ENCODE data around the gene RABGAP1L. TPM values are rescaled to one million over a fixed set of nuclear protein-coding genes. Genes with fewer than 3 reads are reported as not detected.
A peak's percentile ranks its signal among the peaks of the same experiment; 100 is the strongest.
"Not testable (repeated sequence)": the region's sequence is repeated elsewhere in the genome, so short reads cannot be mapped to it uniquely, and the experiment has no call there.

The RABGAP1L gene
- polyA plus RNA-seq (2013, experiment 1 of 2; ENCODE audit: insufficient read length): 12.7 TPM
- 17.5 TPM for polyA plus RNA-seq (2013, experiment 2 of 2; ENCODE audit: insufficient read length)

GRCh38 chr1:174159252-174160108, at the start of gene RABGAP1L:
Gene RABGAP1L, plus strand, starts transcription at chr1:174159520.
- DNase-seq: peak; percentile 95

- DNase-seq: no peak
Measured at GRCh38 chr1:174110053-174110452, 49.3 kb upstream of the RABGAP1L start.

- DNase-seq: no peak
Measured at GRCh38 chr1:174112489-174113162, 46.7 kb upstream of the RABGAP1L start.

GRCh38 chr1:174114106-174114505, 45.2 kb upstream of the RABGAP1L start:
- DNase-seq: no peak

- peak; percentile 62 for DNase-seq
Measured at GRCh38 chr1:174114788-174115448, 44.4 kb upstream of the RABGAP1L start.

GRCh38 chr1:174116042-174116441, 43.3 kb upstream of the RABGAP1L start:
- DNase-seq: no peak

GRCh38 chr1:174118751-174119150, 40.6 kb upstream of the RABGAP1L start:
- DNase-seq: no peak

- DNase-seq: not testable (repeated sequence)
Measured at GRCh38 chr1:174122318-174122717, 37.0 kb upstream of the RABGAP1L start.

- no peak for DNase-seq
Measured at GRCh38 chr1:174123843-174124242, 35.5 kb upstream of the RABGAP1L start.

- DNase-seq: not testable (repeated sequence)
Measured at GRCh38 chr1:174127176-174127575, 32.1 kb upstream of the RABGAP1L start.

- DNase-seq: no peak
Measured at GRCh38 chr1:174131032-174131638, 28.2 kb upstream of the RABGAP1L start.

- no peak for DNase-seq
Measured at GRCh38 chr1:174134003-174134659, 25.2 kb upstream of the RABGAP1L start.

GRCh38 chr1:174135211-174135610, 24.1 kb upstream of the RABGAP1L start:
- DNase-seq: no peak

- DNase-seq: no peak
Measured at GRCh38 chr1:174136714-174137113, 22.6 kb upstream of the RABGAP1L start.

GRCh38 chr1:174142836-174143235, 16.5 kb upstream of the RABGAP1L start:
- DNase-seq: no peak

GRCh38 chr1:174143727-174144396, 15.5 kb upstream of the RABGAP1L start:
- DNase-seq: not testable (repeated sequence)

- not testable (repeated sequence) for DNase-seq
Measured at GRCh38 chr1:174144397-174144783, 14.9 kb upstream of the RABGAP1L start.

GRCh38 chr1:174149216-174149615, 10.1 kb upstream of the RABGAP1L start:
- DNase-seq: no peak

GRCh38 chr1:174150499-174150898, 8.8 kb upstream of the RABGAP1L start:
- DNase-seq: no peak

- no peak for DNase-seq
Measured at GRCh38 chr1:174152427-174152826, 6.9 kb upstream of the RABGAP1L start.

GRCh38 chr1:174153085-174153824, 6.1 kb upstream of the RABGAP1L start:
- DNase-seq: peak; percentile 9

All from fibroblast of skin of back (primary cell).